ENCODE measurements around the gene DBP. TPM values are rescaled to one million over a fixed set of nuclear protein-coding genes. Genes with fewer than 3 reads are reported as not detected.
A peak's percentile ranks its signal among the peaks of the same experiment; 100 is the strongest.

Gene DBP
- total RNA-seq, 2 donors from 2014 or later, result 6.9 to 14.6 TPM

GRCh38 chr19:48618278-48618915 is 18.8 kb downstream of the DBP start:
- intact Hi-C loops (cut with DNase I, micrococcal nuclease), result no loop called here
- DNase-seq (peak in 1 of 2 donors; percentile 47), ATAC-seq (no peak)

GRCh38 chr19:48617146-48617937 is 19.8 kb downstream of the DBP start:
- ATAC-seq (no peak), DNase-seq (no peak)
- intact Hi-C loops (cut with DNase I, micrococcal nuclease), result no loop called here

- intact Hi-C loops (cut with DNase I, micrococcal nuclease), result no loop called here
- DNase-seq, result no peak
- ATAC-seq, result no peak
These were observed 20.6 kb downstream of the DBP start for GRCh38 chr19:48616491-48617056.

GRCh38 chr19:48616041-48616436 is 21.1 kb downstream of the DBP start:
- ATAC-seq (no peak), DNase-seq (no peak)
- intact Hi-C loops (cut with DNase I, micrococcal nuclease), result no loop called here

GRCh38 chr19:48615231-48616040 is 21.7 kb downstream of the DBP start:
- no peak for DNase-seq
- intact Hi-C loops (cut with DNase I, micrococcal nuclease), result no loop called here
- no peak for ATAC-seq

- peak; percentile 67 for ATAC-seq
- intact Hi-C loops (cut with DNase I, micrococcal nuclease), result no loop called here
- DNase-seq, result peak; percentile 95 to 98
These were observed 22.5 kb downstream of the DBP start, which contains the start of gene FAM83E for GRCh38 chr19:48614436-48615230. Gene FAM83E, minus strand, starts transcription at chr19:48615076. Its CDS starts 1,704 bp downstream, at chr19:48613372.

GRCh38 chr19:48613852-48614435 is 23.2 kb downstream of the DBP start:
- no peak for DNase-seq
- intact Hi-C loops (cut with DNase I, micrococcal nuclease), result no loop called here
- peak; percentile 3 for ATAC-seq

GRCh38 chr19:48613024-48613851 is 23.9 kb downstream of the DBP start:
- ATAC-seq (peak; percentile 44), DNase-seq (peak; percentile 67 to 77)
- intact Hi-C loops (cut with DNase I, micrococcal nuclease), result no loop called here

GRCh38 chr19:48611872-48612271 is 25.3 kb downstream of the DBP start:
- intact Hi-C loops (cut with DNase I, micrococcal nuclease), result no loop called here
- ATAC-seq, result no peak

GRCh38 chr19:48609571-48610108 is 27.5 kb downstream of the DBP start:
- intact Hi-C loops (cut with DNase I, micrococcal nuclease), result no loop called here
- no peak for DNase-seq
- no peak for ATAC-seq

More at GRCh38 chr19:48611872-48612271, 25.3 kb downstream of the DBP start:
- no peak for DNase-seq

GRCh38 chr19:48608798-48609263 is 28.3 kb downstream of the DBP start:
- peak; percentile 56 to 66 for DNase-seq
- intact Hi-C loops (cut with DNase I, micrococcal nuclease), result no loop called here
- ATAC-seq, result peak; percentile 39

- intact Hi-C loops (cut with DNase I, micrococcal nuclease), result no loop called here
These were observed 29.8 kb downstream of the DBP start for GRCh38 chr19:48607359-48607755.

GRCh38 chr19:48606463-48607358 is 30.5 kb downstream of the DBP start, which contains the start of gene SPACA4:
Gene SPACA4, plus strand, starts transcription at chr19:48606742. Its CDS starts 237 bp downstream, at chr19:48606979.
- ATAC-seq (no peak), DNase-seq (no peak)
- intact Hi-C loops (cut with DNase I, micrococcal nuclease), result no loop called here

More at GRCh38 chr19:48607359-48607755, 29.8 kb downstream of the DBP start:
- no peak for DNase-seq
- no peak for ATAC-seq

GRCh38 chr19:48603850-48604249 is 33.3 kb downstream of the DBP start:
- ATAC-seq (no peak), DNase-seq (no peak)
- intact Hi-C loops (cut with DNase I, micrococcal nuclease), result no loop called here

- intact Hi-C loops (cut with DNase I, micrococcal nuclease), result no loop called here
- DNase-seq (no peak), ATAC-seq (no peak)
These were observed 33.7 kb downstream of the DBP start for GRCh38 chr19:48603449-48603848.

- intact Hi-C loops (cut with DNase I, micrococcal nuclease), result no loop called here
- DNase-seq, result no peak
- no peak for ATAC-seq
These were observed 34.2 kb downstream of the DBP start for GRCh38 chr19:48603001-48603400.
